DMS79 treated with DMSO at 0.1 percent for 48 hours (cell line): ENCODE data around the gene DZIP1L.

ENCODE experiments used
- DNase-seq: peaks from one replicate; lab custom pipeline; 2025; lab: John Stamatoyannopoulos, UW

The DZIP1L gene

DNA sequence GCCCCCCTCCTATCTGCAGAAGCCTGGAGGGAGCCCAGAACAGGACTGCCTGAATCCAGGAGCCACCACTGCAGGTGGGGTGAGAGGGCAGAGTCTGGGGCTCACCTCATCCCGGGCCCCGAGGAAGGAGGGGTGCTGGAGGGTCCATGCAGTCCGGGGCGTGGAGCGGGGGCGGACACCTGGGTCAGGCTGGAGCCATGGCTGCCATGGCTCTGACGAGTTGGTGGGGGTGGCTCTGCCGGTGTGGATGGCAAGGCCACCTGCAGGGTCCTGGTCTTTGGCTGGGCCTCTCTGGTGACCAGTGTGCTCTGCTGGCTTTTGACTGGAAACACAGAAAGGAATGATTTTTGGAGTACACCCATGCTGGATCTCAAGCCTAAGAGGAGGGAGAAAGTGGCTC is 47.4 kb downstream of the DZIP1L start:
- no peak for DNase-seq

DNA sequence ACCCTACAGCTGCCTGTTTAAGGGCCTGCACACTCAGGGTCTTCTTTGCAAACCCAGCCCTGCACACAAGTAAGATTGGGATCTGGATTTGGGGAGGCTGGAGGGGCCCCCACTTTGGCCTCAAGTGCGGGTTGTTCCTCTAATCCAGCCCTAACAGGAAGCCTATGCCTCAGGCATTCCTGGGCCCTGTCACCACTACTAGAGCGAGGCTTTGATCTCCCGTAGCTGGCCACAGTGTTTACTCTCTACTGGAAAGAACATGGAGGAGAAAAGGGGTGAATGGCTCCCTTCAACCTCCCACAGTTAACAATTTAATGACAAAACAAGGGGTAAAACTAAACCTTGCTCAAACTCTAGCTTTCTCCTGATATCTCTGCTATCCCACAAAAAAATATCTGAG is 48.4 kb downstream of the DZIP1L start:
- no peak for DNase-seq

DNA sequence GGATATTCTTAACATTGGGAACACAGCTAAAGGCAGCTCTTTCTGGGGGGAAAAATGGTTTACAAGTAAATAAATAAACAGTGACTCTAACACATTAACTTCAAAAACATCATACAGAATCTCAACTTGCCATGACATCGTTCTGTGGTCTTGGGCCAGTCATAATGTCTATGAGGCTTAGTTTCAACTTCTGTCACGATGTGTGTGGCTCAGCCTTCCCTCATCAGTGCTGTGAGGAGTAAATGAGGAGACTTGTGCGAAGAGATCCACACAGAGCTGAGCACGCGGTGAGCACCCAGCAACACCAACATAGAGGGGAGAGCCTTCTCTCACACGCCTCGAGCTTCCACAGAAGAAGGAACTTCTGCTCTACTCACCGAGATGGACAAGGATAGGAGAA is 49.0 kb downstream of the DZIP1L start:
- no peak for DNase-seq

DNA sequence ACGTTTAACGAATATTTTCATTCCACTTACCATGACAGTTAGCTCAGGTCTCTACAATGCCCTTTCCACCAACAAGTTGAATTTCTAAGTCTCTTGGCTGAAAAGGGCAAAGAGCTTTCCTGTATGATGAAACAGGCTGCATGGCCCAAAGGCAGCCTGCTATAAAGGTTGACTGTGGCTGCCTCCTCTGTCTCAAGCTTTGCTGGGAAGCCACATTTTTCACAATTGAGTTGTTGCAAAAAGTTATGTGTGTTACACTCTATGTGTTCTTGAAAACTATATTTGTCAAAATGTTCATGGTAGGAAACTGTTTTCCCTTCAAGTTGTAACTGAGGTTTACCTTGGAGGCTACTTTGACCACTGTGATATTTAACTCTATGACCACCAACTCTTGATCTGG is 49.5 kb downstream of the DZIP1L start:
- DNase-seq, result no peak

DNA sequence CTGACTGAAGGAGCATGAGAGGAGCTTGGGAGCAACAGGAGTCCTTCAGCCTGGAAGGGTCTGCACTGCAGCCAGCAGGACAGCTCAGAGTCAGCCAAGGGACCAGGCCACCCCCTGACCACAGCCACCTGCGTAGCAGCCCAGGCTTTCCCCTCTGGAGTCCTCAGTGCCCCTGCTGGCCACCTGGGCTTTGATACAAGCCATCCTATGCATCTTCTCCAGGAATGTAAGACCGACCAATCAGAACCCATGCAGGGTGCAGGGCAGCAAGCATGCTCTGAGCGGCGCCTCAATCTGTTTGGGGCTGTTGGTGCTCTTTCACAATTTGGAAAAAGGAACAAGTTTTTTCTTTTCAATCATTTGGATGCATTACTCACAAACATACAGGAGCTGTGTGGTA is 52.0 kb downstream of the DZIP1L start:
- no peak for DNase-seq

DNA sequence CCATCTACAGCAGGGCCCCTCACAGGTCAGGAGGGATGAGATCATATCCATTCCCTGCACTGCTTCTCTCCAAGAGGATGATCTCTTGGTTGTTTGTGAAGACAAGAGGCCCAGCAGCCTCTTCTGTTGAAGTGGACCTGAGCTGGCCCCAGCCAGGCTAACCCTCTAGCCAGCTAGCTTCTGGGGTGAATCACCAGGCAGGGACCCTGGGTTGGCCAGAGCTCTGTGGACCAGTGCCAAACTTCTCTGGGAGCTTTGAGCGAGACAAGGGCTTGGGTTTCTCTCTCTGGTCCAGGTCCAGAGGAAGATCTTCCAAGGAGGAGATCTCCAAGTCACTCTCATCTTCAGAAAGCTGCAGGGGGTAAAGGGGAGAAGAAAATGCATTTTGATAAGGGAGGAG is 52.8 kb downstream of the DZIP1L start:
- DNase-seq, result no peak

DNA sequence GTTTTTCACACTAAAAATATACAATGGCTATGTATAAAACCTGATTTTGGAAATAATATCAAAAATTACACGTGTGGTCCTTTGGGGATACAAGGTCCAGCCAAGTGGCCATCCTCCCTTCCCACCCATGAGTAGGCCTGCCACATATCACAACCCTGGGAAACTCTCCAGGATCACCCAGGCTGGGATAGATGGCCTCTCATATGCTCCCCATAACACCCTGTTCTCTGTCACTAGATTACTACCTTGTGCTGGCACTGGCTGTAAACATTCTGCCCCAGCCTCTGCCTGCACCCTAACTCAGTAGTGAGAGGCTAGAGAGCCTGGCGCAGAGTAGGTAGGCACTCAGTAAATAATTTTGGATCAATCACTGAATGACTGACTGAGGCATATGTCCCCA is 53.4 kb downstream of the DZIP1L start:
- DNase-seq, result no peak

DNA sequence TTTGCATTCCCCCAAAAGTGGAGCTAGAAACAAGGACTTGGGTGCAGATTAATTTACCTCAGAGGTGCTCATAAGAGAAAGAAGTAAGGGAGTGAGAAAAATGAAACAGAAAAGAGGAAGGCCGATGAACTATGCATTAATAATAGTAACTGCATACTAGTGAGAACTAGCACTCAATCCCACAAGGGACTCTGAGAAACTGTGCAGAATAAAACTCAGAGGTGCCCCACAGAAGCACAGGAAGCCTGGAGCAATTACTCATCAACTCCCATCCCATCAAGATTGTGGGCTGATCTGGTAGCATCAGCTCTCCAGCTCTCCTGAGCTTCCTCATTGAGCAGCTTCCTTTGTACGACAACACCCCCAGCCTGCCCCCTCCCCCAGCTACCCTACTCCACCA is 54.6 kb downstream of the DZIP1L start:
- DNase-seq, result no peak

DNA sequence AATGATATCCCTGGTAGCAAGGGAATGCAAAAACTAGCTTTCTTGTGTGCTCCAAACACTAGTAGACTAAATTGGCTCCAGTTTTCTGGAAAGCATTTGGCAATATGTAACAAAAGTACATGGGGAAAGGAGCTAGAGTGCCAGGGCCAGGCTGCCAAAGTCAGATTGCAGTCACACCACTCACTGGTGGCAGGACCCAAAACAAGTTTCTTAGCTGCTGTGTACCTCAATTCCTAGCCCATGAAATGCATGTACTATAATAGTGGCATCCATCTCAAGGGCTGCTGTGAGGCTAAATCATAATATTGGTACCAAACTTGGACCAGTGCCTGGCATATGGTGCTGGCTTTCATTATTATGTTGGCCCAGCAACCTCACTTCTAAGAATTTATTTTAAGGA is 56.1 kb downstream of the DZIP1L start:
- no peak for DNase-seq

DNA sequence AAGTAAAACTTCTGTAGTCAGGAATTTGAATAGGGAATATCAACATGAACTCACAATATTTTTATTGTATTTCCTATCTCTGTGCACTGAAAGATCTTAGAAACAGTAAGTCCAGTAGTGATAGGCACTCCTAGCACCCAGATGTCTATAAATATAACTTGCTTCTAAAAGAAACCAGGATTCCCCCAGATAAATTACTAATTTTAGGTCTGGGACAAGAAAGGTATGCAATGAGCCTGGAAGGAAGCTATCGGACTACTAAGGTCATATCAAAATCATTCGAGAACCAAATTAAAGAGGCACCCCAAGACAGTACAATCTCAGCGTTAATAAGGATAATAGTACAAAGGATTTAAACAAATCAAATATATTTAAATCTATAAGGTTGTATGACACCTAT is 58.0 kb downstream of the DZIP1L start:
- no peak for DNase-seq

DNA sequence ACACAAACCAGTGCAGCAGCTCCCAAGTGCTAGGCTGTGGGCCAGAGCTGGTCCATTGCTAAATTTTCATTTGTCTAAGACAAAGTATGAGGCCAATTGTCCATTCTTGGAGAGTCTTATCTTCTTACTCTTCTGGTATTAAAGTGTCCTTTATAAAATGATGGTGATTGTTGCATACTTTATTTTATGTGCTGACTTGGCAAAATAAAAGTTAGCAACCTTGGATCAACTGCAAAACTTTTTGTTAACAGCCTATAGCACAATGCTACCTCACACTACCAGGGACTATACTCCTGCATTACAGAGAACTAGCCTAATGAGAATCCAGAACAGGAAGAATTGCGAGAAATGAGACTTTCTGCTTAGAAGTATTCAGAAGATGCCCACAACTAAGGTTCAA is 61.4 kb downstream of the DZIP1L start:
- no peak for DNase-seq

DNA sequence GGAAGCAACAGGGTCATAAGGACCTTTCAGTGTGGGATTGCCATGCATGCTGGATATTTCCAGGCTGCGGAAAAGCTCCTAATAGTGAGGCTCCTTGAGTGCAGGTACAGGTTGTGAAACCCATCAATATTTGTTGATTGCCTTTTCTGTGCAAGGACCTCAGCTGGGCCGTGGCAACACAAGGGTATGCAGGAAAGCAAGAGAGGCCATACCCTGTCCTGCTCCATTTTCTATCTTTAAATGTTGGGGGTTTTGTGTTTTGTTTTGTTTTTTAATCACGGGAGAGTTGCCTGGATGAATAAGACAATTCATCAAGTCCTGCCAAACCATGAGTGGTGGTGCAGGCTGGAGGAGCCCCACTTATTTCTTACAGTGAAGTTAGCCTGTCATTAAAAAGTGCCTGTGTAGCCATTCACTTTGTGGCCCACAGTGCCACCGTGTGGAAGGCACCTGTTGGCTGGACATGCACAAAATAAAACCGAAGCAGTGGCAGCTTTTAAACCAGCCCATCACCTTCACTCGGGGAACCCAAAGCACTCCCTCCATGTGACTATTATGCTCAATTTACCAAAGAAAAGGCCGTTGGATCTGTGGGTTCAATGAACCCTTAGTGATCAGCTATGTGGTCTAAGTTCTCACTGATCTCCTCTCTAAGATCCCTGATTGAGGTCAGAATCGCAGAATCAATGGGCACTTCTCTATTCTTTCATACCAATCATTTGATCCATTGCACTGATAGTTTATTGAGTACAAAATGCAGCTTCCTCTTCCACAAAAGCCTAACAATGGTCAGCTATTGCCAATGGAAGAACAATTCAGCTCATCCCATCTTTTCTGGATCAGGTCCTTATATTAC is 63.2 kb downstream of the DZIP1L start:
- no peak for DNase-seq

DNA sequence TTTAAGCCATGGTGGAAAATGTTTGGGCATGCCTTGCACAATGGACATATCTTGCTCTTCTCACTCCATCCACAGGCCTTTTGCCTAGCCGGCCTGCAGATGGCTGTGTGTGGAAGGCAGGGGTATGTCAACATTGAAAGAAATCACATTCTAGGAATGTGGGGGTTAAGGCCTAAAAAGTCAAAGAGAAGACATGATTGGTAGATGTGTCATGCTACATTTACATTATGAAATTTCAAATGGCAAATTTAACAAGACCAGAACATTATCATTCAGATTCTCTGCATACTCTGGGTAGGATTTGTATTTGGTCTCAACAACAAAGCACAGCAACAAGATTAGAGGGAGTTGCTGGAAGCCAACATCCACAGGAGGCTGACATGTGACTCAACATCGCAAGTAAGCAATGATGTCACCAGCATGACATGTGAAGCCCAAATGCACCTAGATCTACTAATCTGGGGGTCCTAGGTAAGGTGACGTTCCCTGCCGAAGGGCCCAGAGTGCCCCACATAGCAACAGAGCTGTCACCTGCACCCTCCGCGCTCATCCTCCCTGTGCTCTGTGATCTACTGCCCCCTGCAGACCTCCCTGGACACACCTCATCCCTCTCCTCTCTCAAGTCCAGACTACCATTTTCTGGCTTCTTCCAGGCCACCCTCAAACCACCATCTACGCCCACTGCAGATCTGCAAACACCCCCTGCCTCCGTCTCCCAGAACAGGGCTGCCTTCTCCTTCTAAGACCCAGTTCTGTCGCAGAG is 66.1 kb downstream of the DZIP1L start:
- no peak for DNase-seq

DNA sequence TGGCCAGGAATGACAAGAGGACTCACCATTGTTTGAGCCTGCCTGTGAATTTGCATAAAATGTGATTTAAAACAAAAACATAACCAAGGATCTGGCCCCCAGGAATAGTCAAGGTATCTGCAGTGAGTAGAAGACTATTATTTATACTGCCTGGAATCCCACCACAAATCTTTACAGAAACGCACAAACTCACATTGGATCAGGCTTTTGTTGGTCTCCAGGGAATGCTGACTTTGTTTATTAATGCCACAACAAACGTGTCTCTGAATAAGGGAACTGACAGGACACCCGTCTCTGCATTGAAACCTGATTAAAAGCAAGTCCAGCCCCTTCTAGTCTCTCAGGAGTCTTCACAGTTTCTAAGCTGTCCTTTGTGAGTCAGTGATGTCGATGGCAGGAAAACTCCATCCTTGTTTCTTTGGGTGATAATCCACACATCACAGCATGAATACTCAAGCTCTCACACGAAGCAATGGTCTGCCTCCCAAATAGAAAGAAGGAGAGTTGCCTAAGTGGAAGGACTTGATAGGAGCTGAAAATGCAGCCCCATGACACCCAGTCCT is 67.7 kb downstream of the DZIP1L start:
- no peak for DNase-seq

DNA sequence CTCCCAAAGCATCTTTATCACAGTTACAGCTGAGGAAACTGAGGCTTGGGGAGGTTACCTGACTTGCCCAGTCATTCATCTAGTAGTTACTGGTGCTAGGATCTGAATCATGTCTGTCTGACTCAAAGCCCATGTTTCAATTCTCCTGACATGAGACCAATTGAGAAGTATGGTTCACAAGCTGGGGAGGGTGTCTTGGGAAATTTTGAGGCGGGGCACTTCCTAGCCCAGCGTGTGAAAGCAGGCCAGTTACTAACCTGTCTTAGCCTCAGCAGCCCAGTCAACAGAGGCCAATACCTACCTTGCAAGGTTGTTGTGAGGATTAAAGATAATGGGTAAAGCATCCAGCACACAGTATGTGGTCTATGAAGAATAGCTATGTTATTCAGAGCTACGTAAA is 68.5 kb downstream of the DZIP1L start:
- no peak for DNase-seq

DNA sequence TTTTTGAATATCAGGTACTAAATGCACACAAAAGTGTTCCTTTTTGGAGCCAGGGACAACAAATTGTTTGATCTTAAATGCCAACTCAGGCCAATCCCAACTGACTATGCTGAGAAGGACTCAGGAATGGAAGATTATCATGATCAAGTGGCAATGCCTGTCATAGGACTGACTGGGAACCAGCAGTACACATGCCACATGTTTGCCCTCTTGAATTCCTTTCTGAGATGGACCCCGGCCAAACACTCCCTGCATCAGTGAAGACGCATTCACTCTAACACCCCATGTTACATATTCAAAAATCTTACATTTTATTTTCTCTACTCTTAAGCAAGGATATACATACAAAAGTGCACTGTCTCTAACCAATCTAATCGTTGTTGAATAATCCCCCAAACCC is 69.3 kb downstream of the DZIP1L start:
- DNase-seq, result no peak

DNA sequence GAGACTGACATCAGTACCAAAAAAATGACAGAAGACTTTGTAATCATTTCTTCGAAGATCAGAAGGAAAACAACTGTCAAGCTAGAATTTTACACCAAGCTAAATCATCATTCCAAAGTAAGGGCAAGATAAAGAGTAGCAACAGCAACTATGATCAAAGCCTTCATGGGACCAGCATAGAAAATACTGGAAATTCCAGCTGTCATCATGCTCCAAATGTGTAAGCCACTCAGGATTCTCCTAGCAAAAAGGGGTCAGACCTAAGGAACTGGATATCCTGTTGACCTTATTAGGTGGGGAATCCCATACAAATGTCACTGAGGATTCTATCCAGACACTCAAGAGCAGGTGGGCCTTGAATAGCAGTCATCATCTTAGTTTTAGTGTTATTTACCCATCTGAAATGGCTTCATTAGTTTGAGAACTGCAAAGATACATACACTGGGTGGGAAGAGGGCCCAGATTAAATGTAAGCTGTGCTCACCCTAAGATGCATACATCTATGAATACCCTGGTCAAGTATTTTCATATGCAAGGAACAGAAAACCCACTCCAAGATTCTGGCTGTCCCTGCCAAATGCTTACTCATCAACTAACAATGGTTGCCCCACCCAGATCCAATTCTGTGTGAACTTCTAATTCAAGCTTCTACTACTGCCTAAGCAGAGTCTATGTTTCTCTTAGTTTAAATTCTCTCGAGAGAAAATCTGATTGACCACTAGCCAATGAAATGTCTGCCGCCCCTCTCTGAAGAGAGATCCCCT is 72.0 kb downstream of the DZIP1L start:
- no peak for DNase-seq

DNA sequence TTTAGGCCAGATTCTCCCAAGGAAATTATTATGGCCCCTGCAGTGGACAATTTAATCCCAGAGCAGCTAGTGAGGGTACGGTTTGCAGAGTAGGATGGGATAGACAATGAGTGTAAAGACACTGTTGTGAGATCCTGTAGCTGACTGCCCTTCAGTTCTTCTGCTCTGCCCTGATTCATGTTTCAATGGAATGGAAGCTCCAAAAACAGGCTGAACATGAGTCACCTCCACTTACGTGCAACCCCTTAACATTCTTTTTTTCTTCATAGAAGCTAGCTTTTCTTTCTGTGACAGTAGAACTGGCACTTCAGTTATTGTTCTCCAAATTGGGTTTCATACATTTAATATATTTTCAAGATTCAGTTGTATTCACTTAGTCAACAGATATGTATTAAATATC is 73.4 kb downstream of the DZIP1L start:
- no peak for DNase-seq

DNA sequence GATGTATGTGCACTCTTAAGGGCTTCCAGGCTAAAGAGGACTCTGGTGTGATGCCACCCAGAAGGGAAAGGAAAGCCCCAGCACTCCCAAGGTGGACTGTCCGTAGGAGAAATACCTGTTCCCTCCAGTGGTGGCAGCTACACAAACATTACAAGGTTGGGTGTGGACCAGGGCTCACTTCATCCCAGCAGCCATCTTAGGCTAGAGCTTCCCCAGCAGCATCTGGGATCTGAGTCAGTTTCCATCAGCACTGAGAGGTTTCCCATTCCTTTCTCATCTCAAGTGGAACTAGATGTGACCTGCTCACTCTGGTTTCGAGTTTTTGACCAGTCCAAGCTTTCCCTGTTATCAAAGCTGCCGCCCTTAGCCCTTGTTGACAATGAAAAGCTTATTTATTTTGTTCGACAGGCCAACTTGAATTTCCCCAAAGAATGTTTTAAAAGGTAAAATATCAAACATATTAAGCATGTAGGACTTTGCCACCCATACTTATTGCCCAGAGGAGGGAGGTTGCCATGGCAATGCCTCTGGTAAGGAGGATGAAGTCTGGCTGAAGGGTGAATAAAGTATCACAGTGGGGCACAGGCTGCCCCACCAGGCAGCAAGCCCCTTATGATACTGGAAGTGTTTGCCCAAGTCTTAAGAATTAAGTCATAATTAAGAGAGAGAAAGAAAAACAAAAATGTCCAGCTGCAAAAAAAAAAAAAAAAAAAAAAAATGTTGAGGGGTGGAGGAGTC is 76.5 kb downstream of the DZIP1L start:
- no peak for DNase-seq

DNA sequence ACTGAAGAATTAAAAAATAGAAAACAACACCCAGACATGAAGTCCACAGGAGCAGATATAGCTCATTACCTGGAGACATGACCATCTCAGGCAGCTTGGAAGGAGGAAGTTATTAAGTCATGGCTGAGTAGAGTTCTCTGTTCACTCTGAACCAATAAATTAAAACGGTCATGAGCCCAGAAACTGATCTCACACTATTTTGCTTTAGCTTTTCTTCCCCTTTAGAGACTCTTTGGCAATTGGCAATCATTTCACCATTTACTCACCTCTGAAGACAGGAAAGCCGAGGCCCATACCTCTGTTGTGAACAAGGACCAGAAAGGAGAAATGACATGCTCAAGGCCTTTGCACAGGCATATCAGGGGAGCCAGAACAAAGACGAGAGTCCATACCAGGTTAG is 78.8 kb downstream of the DZIP1L start:
- DNase-seq, result no peak

DNA sequence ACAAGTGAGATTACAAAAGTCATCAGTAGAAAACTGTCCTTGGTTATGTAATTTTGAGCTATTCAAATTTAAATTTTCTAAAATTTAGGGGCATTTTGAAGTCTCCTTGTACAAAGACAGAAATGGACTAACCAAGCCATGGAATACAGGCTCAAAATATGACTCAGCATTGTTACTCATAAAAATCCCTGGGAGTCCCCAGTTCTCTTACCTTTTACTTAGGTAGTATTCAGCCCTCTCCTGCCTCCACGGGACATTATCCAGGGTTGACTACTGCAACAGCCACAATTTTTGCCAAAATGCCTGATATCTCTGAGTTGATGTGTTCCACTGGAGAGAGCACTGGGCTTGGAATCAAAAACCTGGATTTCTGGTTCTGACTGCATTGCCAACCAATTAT is 80.5 kb downstream of the DZIP1L start:
- no peak for DNase-seq

DNA sequence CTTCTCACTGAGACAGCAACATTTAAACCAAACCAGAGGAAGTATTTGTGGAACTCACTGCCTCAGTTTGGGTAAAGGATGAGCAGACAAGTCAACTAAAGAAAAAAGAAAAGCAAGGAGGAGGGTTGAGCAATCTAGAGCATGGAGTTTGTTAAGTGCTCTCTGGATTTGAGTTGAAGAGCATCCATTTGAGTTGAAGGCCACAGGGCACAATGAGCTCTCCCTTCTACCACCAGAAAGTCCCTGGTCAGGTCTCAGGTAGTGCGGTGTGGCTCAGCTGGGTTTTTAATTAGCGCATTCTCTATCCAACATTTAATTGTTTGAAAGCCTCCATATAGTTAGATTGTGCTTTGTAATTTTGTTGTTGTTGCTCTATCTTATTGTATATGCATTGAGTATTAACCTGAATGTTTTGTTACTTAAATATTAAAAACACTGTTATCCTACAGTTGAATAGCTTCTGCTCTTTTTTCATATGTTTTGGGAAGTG is 82.2 kb downstream of the DZIP1L start:
- DNase-seq, result no peak
